HG03521 (cell line): ENCODE results near the gene EMC1.
"Not testable (repeated sequence)": the region's sequence is repeated elsewhere in the genome, so short reads cannot be mapped to it uniquely, and the experiment has no call there.

ENCODE experiments used
- ATAC-seq: cut with Tn5 transposase; IDR thresholded peaks from one replicate; pipeline ENCODE4 v1.9.1; 2021; ENCODE audit warnings: mild to moderate bottlenecking, moderate library complexity; ENCODE audit not compliant: unreplicated experiment

EMC1 gene

GRCh38 chr1:19251305-19252196 lies at the start of gene EMC1, which contains the start of gene MRTO4:
Gene EMC1, minus strand, starts transcription at chr1:19251524. Its CDS starts 15 bp downstream, at chr1:19251509.
Gene MRTO4, plus strand, starts transcription at chr1:19251805. Its CDS starts 31 bp downstream, at chr1:19251836.
- peak; percentile 78 for ATAC-seq

- no peak for ATAC-seq
Observed at GRCh38 chr1:19300211-19300610, 48.9 kb upstream of the EMC1 start.

GRCh38 chr1:19294638-19295037 lies 43.3 kb upstream of the EMC1 start:
- no peak for ATAC-seq

GRCh38 chr1:19289244-19289643 lies 37.9 kb upstream of the EMC1 start:
- ATAC-seq = no peak

- ATAC-seq = not testable (repeated sequence)
Observed at GRCh38 chr1:19288324-19289241, 37.3 kb upstream of the EMC1 start, which contains the start of gene AKR7A3. Gene AKR7A3, minus strand, starts transcription at chr1:19288770. Its CDS starts 61 bp downstream, at chr1:19288709.

- no peak for ATAC-seq
Observed at GRCh38 chr1:19287436-19288185, 36.3 kb upstream of the EMC1 start.

- ATAC-seq = not testable (repeated sequence)
Observed at GRCh38 chr1:19285807-19286206, 34.5 kb upstream of the EMC1 start.

- not testable (repeated sequence) for ATAC-seq
Observed at GRCh38 chr1:19285366-19285765, 34.0 kb upstream of the EMC1 start.

GRCh38 chr1:19284881-19285280 lies 33.6 kb upstream of the EMC1 start:
- no peak for ATAC-seq

GRCh38 chr1:19283891-19284290 lies 32.6 kb upstream of the EMC1 start:
- ATAC-seq = no peak

GRCh38 chr1:19274636-19275035 lies 23.3 kb upstream of the EMC1 start:
- no peak for ATAC-seq

- ATAC-seq = not testable (repeated sequence)
Observed at GRCh38 chr1:19273844-19274531, 22.7 kb upstream of the EMC1 start.

GRCh38 chr1:19273106-19273843 lies 22.0 kb upstream of the EMC1 start:
- ATAC-seq = no peak

- no peak for ATAC-seq
Observed at GRCh38 chr1:19272064-19272463, 20.7 kb upstream of the EMC1 start.

GRCh38 chr1:19270343-19270730 lies 19.0 kb upstream of the EMC1 start:
- not testable (repeated sequence) for ATAC-seq

- not testable (repeated sequence) for ATAC-seq
Observed at GRCh38 chr1:19269427-19270342, 18.4 kb upstream of the EMC1 start.

GRCh38 chr1:19268445-19268844 lies 17.1 kb upstream of the EMC1 start:
- no peak for ATAC-seq

GRCh38 chr1:19262744-19263143 lies 11.4 kb upstream of the EMC1 start:
- ATAC-seq = no peak
